ENCODE results near the gene HS3ST6.
"Not testable (repeated sequence)": the region's sequence is repeated elsewhere in the genome, so short reads cannot be mapped to it uniquely, and the experiment has no call there.

Gene HS3ST6

GRCh38 chr16:1903845-1904840, 14.1 kb downstream of the HS3ST6 start:
- H3K4me1 ChIP-seq (ENCODE audit: control insufficient read depth, insufficient read depth, low read length, poor library complexity, severe bottlenecking), result no peaks in the 10 kb centered on the region
- no peaks in the 10 kb centered on the region for H3K36me3 ChIP-seq (ENCODE audit: control insufficient read depth, insufficient read depth, low read length)
- no peak overlapping the region for H3K4me3 ChIP-seq (ENCODE audit: extremely low read depth, insufficient read depth, low read length, poor library complexity, severe bottlenecking)
- WGBS, 2 experiments (ENCODE audit: insufficient coverage in 2 of 2), result 86 to 89% methylated on average over 18 to 21 of the region's 22 CpGs
- no peaks in the 10 kb centered on the region for H3K9me3 ChIP-seq (ENCODE audit: control insufficient read depth, low read length)
- no peak overlapping the region for H3K27ac ChIP-seq (ENCODE audit: low read depth, low read length, severe bottlenecking)

GRCh38 chr16:1903220-1903574, 15.0 kb downstream of the HS3ST6 start:
- H3K9me3 ChIP-seq (ENCODE audit: control insufficient read depth, low read length), result no peaks in the 10 kb centered on the region
- H3K4me3 ChIP-seq (ENCODE audit: extremely low read depth, insufficient read depth, low read length, poor library complexity, severe bottlenecking), result no peak overlapping the region
- H3K36me3 ChIP-seq (ENCODE audit: control insufficient read depth, insufficient read depth, low read length), result no peaks in the 10 kb centered on the region
- H3K27ac ChIP-seq (ENCODE audit: low read depth, low read length, severe bottlenecking), result no peak overlapping the region
- no peaks in the 10 kb centered on the region for H3K4me1 ChIP-seq (ENCODE audit: control insufficient read depth, insufficient read depth, low read length, poor library complexity, severe bottlenecking)
- WGBS, 2 experiments (ENCODE audit: insufficient coverage in 2 of 2), result 75 to 84% methylated on average over 13 of the region's 13 CpGs

GRCh38 chr16:1902547-1903219, 15.5 kb downstream of the HS3ST6 start:
- H3K4me1 ChIP-seq (ENCODE audit: control insufficient read depth, insufficient read depth, low read length, poor library complexity, severe bottlenecking), result no peaks in the 10 kb centered on the region
- 81 to 89% methylated on average over 16 to 19 of the region's 20 CpGs for WGBS, 2 experiments (ENCODE audit: insufficient coverage in 2 of 2)
- no peak overlapping the region for H3K27ac ChIP-seq (ENCODE audit: low read depth, low read length, severe bottlenecking)

GRCh38 chr16:1900452-1900774, 17.8 kb downstream of the HS3ST6 start:
- 90 to 95% methylated on average over 8 to 9 of the region's 9 CpGs for WGBS, 2 experiments (ENCODE audit: insufficient coverage in 2 of 2)
- H3K36me3 ChIP-seq (ENCODE audit: control insufficient read depth, insufficient read depth, low read length), result no peaks in the 10 kb centered on the region
- H3K9me3 ChIP-seq (ENCODE audit: control insufficient read depth, low read length), result no peaks in the 10 kb centered on the region
- H3K4me1 ChIP-seq (ENCODE audit: control insufficient read depth, insufficient read depth, low read length, poor library complexity, severe bottlenecking), result no peaks in the 10 kb centered on the region
- H3K27ac ChIP-seq (ENCODE audit: low read depth, low read length, severe bottlenecking), result no peak overlapping the region
- H3K4me3 ChIP-seq (ENCODE audit: extremely low read depth, insufficient read depth, low read length, poor library complexity, severe bottlenecking), result no peak overlapping the region

More at GRCh38 chr16:1902547-1903219, 15.5 kb downstream of the HS3ST6 start:
- H3K36me3 ChIP-seq (ENCODE audit: control insufficient read depth, insufficient read depth, low read length), result no peaks in the 10 kb centered on the region
- no peaks in the 10 kb centered on the region for H3K9me3 ChIP-seq (ENCODE audit: control insufficient read depth, low read length)
- H3K4me3 ChIP-seq (ENCODE audit: extremely low read depth, insufficient read depth, low read length, poor library complexity, severe bottlenecking), result no peak overlapping the region

GRCh38 chr16:1899641-1900451, 18.4 kb downstream of the HS3ST6 start:
- 91 to 95% methylated on average over 10 to 15 of the region's 16 CpGs for WGBS, 2 experiments (ENCODE audit: insufficient coverage in 2 of 2)
- Histone ChIP-seq H3K4me1 (ENCODE audit: control insufficient read depth, insufficient read depth, low read length, poor library complexity, severe bottlenecking) (no peaks in the 10 kb centered on the region), H3K27ac (ENCODE audit: low read depth, low read length, severe bottlenecking) (no peak overlapping the region), H3K36me3 (ENCODE audit: control insufficient read depth, insufficient read depth, low read length) (no peaks in the 10 kb centered on the region), H3K4me3 (ENCODE audit: extremely low read depth, insufficient read depth, low read length, poor library complexity, severe bottlenecking) (no peak overlapping the region), H3K9me3 (ENCODE audit: control insufficient read depth, low read length) (no peaks in the 10 kb centered on the region)

- not testable (repeated sequence) for H3K9me3 ChIP-seq (ENCODE audit: control insufficient read depth, low read length); H3K27ac ChIP-seq (ENCODE audit: low read depth, low read length, severe bottlenecking); H3K4me3 ChIP-seq (ENCODE audit: extremely low read depth, insufficient read depth, low read length, poor library complexity, severe bottlenecking); H3K4me1 ChIP-seq (ENCODE audit: control insufficient read depth, insufficient read depth, low read length, poor library complexity, severe bottlenecking); H3K36me3 ChIP-seq (ENCODE audit: control insufficient read depth, insufficient read depth, low read length)
- WGBS, 2 experiments (ENCODE audit: insufficient coverage in 2 of 2), result 100% methylated on average over 2 of the region's 2 CpGs; no CpG with 5 or more reads in 1 of the 2 experiments
These were observed 20.5 kb downstream of the HS3ST6 start for GRCh38 chr16:1897692-1898091.

GRCh38 chr16:1895949-1896675, 22.1 kb downstream of the HS3ST6 start:
- Histone ChIP-seq H3K9me3 (ENCODE audit: control insufficient read depth, low read length) (no peaks in the 10 kb centered on the region), H3K4me1 (ENCODE audit: control insufficient read depth, insufficient read depth, low read length, poor library complexity, severe bottlenecking) (no peaks in the 10 kb centered on the region), H3K4me3 (ENCODE audit: extremely low read depth, insufficient read depth, low read length, poor library complexity, severe bottlenecking) (no peak overlapping the region), H3K36me3 (ENCODE audit: control insufficient read depth, insufficient read depth, low read length) (no peaks in the 10 kb centered on the region), H3K27ac (ENCODE audit: low read depth, low read length, severe bottlenecking) (no peak overlapping the region)
- 88 to 90% methylated on average over 27 of the region's 27 CpGs for WGBS, 2 experiments (ENCODE audit: insufficient coverage in 2 of 2)

- H3K27ac ChIP-seq (ENCODE audit: low read depth, low read length, severe bottlenecking), result no peak overlapping the region
- H3K4me1 ChIP-seq (ENCODE audit: control insufficient read depth, insufficient read depth, low read length, poor library complexity, severe bottlenecking), result no peaks in the 10 kb centered on the region
- no peak overlapping the region for H3K4me3 ChIP-seq (ENCODE audit: extremely low read depth, insufficient read depth, low read length, poor library complexity, severe bottlenecking)
- 92 to 100% methylated on average over 2 to 4 of the region's 5 CpGs for WGBS, 2 experiments (ENCODE audit: insufficient coverage in 2 of 2)
- H3K36me3 ChIP-seq (ENCODE audit: control insufficient read depth, insufficient read depth, low read length), result no peaks in the 10 kb centered on the region
- no peaks in the 10 kb centered on the region for H3K9me3 ChIP-seq (ENCODE audit: control insufficient read depth, low read length)
These were observed 23.1 kb downstream of the HS3ST6 start for GRCh38 chr16:1895068-1895467.

GRCh38 chr16:1890708-1891050, 27.5 kb downstream of the HS3ST6 start:
- H3K36me3 ChIP-seq (ENCODE audit: control insufficient read depth, insufficient read depth, low read length), result no peaks in the 10 kb centered on the region
- no peaks in the 10 kb centered on the region for H3K9me3 ChIP-seq (ENCODE audit: control insufficient read depth, low read length)
- H3K4me1 ChIP-seq (ENCODE audit: control insufficient read depth, insufficient read depth, low read length, poor library complexity, severe bottlenecking), result no peaks in the 10 kb centered on the region
- H3K27ac ChIP-seq (ENCODE audit: low read depth, low read length, severe bottlenecking), result no peak overlapping the region
- 44 to 63% methylated on average over 2 to 3 of the region's 4 CpGs for WGBS, 2 experiments (ENCODE audit: insufficient coverage in 2 of 2)
- no peak overlapping the region for H3K4me3 ChIP-seq (ENCODE audit: extremely low read depth, insufficient read depth, low read length, poor library complexity, severe bottlenecking)

- H3K27ac ChIP-seq (ENCODE audit: low read depth, low read length, severe bottlenecking), result no peak overlapping the region
- H3K9me3 ChIP-seq (ENCODE audit: control insufficient read depth, low read length), result no peaks in the 10 kb centered on the region
- no peaks in the 10 kb centered on the region for H3K36me3 ChIP-seq (ENCODE audit: control insufficient read depth, insufficient read depth, low read length)
- no peaks in the 10 kb centered on the region for H3K4me1 ChIP-seq (ENCODE audit: control insufficient read depth, insufficient read depth, low read length, poor library complexity, severe bottlenecking)
- WGBS, 2 experiments (ENCODE audit: insufficient coverage in 2 of 2), result 87 to 88% methylated on average over 12 to 13 of the region's 16 CpGs
- no peak overlapping the region for H3K4me3 ChIP-seq (ENCODE audit: extremely low read depth, insufficient read depth, low read length, poor library complexity, severe bottlenecking)
These were observed 28.0 kb downstream of the HS3ST6 start for GRCh38 chr16:1890024-1890707.
